ENCODE data around the gene BOLA1.

The BOLA1 gene

DNA sequence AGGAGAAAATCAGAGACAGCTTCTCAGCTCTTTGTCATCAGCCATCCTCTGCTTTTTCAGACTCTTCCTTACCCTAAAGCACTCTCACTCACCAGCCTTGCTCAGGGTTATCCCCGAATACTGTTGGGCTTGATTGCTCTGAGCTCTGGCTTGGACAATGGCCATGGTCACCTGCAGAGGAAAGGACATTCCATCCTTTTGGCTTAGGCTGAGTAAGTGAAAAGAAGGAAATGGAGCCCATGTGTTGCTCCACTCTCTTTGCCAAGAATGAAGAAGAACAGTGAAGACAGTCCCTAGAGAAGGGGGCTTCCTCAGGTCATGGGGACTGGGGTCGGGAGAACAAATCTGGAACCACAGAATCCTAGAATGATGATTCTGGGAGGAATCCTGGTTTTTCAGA is 35.0 kb downstream of the BOLA1 start:
- DNase-seq (ENCODE audit: low read depth in 1 of 2, low spot score in 1 of 2): no peak
- Histone ChIP-seq H3K27me3 (ENCODE audit: insufficient read depth, poor library complexity, severe bottlenecking) (no peaks in the 10 kb centered on the region), H3K4me3 (replicated peaks; ENCODE audit: insufficient read depth, low read length) (no peak overlapping the region), H3K27ac (replicated peaks) (no peak overlapping the region)
- TF ChIP-seq GABPA (IDR thresholded peaks at IDR 0.05; ENCODE audit: low read depth) (no peak), SPI1 (IDR thresholded peaks at IDR 0.05; ENCODE audit: borderline replicate concordance, low read depth) (no peak), POLR2AphosphoS5 (IDR thresholded peaks at IDR 0.05; ENCODE audit: low read depth) (no peak)
- TF ChIP-seq, protein P1, sequence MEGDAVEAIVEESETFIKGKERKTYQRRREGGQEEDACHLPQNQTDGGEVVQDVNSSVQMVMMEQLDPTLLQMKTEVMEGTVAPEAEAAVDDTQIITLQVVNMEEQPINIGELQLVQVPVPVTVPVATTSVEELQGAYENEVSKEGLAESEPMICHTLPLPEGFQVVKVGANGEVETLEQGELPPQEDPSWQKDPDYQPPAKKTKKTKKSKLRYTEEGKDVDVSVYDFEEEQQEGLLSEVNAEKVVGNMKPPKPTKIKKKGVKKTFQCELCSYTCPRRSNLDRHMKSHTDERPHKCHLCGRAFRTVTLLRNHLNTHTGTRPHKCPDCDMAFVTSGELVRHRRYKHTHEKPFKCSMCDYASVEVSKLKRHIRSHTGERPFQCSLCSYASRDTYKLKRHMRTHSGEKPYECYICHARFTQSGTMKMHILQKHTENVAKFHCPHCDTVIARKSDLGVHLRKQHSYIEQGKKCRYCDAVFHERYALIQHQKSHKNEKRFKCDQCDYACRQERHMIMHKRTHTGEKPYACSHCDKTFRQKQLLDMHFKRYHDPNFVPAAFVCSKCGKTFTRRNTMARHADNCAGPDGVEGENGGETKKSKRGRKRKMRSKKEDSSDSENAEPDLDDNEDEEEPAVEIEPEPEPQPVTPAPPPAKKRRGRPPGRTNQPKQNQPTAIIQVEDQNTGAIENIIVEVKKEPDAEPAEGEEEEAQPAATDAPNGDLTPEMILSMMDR (IDR thresholded peaks at IDR 0.05; ENCODE audit: insufficient read depth, low read length): no peak
- TF ChIP-seq, protein P2, sequence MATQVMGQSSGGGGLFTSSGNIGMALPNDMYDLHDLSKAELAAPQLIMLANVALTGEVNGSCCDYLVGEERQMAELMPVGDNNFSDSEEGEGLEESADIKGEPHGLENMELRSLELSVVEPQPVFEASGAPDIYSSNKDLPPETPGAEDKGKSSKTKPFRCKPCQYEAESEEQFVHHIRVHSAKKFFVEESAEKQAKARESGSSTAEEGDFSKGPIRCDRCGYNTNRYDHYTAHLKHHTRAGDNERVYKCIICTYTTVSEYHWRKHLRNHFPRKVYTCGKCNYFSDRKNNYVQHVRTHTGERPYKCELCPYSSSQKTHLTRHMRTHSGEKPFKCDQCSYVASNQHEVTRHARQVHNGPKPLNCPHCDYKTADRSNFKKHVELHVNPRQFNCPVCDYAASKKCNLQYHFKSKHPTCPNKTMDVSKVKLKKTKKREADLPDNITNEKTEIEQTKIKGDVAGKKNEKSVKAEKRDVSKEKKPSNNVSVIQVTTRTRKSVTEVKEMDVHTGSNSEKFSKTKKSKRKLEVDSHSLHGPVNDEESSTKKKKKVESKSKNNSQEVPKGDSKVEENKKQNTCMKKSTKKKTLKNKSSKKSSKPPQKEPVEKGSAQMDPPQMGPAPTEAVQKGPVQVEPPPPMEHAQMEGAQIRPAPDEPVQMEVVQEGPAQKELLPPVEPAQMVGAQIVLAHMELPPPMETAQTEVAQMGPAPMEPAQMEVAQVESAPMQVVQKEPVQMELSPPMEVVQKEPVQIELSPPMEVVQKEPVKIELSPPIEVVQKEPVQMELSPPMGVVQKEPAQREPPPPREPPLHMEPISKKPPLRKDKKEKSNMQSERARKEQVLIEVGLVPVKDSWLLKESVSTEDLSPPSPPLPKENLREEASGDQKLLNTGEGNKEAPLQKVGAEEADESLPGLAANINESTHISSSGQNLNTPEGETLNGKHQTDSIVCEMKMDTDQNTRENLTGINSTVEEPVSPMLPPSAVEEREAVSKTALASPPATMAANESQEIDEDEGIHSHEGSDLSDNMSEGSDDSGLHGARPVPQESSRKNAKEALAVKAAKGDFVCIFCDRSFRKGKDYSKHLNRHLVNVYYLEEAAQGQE (IDR thresholded peaks at IDR 0.05; ENCODE audit: insufficient replicate concordance, low read depth): no peak

DNA sequence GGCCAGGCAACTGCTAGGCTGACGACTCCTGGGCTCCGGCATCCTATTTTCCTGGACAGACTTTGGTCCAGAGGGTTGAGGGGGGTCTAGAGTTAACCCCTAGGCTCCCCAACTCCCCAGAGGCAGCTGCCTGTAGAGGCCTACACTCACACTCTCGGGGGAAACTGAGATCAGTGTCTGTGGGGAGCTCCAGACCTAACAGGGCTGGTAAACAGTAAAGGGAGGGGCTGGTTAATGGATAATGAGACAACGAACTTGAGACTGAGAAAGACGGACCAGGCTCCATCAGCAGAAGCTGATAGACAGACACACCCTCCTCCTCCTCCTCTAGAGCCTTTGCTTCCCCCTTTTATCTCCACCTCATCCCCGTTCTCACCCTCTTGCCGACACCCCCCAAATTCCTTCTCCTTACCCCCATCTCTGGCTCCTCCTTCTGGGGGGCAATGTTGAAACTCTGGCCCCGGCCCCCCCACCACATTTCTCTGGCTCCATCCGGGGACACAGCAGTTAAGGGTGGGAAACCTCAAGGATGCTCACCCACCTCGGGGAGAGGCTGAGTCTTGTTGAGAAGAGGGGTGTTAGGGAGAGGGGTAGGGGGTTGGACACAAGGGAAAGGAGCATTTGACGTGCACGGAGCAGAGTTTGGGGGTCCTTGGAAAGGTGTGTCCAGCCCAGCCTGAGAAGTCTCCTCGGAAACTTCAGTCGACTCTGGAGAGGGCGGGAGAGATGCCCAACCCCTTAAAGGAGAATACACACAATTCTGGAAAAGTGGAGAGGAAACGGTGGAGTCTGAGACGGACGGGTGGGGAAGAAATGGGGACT is 37.0 kb downstream of the BOLA1 start, which contains the start of gene MTMR11:
MTMR11 (minus strand) TSS at position 710 of the 822 bp plus-strand sequence; CDS start at position 478, 232 bp downstream.
- Histone ChIP-seq H3K4me3 (replicated peaks; ENCODE audit: insufficient read depth, low read length) (no peak within 1 kb of the TSS), H3K27ac (replicated peaks) (peak within 1 kb of the TSS; percentile 51), H3K27me3 (ENCODE audit: insufficient read depth, poor library complexity, severe bottlenecking) (no peaks in the 10 kb centered on the region)
- TF ChIP-seq, protein P2 (IDR thresholded peaks at IDR 0.05; ENCODE audit: insufficient replicate concordance, low read depth): no peak
- TF ChIP-seq SPI1 (IDR thresholded peaks at IDR 0.05; ENCODE audit: borderline replicate concordance, low read depth): no peak
- no peak for TF ChIP-seq GABPA (IDR thresholded peaks at IDR 0.05; ENCODE audit: low read depth)
- TF ChIP-seq POLR2AphosphoS5 (IDR thresholded peaks at IDR 0.05; ENCODE audit: low read depth): no peak
- TF ChIP-seq, protein P1 (IDR thresholded peaks at IDR 0.05; ENCODE audit: insufficient read depth, low read length): no peak
- no peak for DNase-seq (ENCODE audit: low read depth in 1 of 2, low spot score in 1 of 2)

DNA sequence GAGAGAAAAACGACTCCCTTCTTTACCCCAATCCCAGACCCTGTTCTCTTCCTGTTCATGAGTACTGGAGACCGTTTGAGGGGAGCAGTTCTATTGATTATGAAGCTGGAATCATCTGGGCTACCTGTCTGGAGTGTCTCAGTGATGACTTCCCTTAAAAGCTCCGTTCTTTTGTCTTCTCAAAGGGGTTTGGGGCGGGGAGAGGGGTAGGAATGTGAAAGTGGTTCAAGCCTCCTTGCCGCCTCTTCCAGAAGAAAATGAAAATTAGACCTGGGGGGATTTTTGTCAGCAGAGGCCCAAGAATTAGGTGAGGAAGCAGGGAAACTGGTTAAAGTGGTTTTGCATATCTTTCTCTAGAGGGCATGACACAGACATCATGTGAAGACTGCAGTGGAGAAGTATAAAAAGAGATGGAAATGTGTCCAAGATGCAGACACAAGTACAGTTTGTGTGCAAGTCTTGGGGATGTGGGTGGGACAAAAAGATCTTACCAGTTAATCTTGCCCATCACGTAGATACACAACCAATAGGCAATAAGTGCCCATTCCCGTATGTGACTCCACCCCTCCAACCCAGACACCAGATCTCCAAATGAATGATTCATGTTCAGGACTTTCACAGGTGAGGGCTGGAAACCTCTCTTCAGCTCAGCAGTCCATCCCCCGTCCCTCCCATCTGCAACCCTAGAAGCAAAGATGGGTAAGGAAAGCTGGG is 37.8 kb downstream of the BOLA1 start:
- no peak for DNase-seq (ENCODE audit: low read depth in 1 of 2, low spot score in 1 of 2)
- Histone ChIP-seq H3K4me3 (replicated peaks; ENCODE audit: insufficient read depth, low read length) (no peak overlapping the region), H3K27ac (replicated peaks) (peak overlapping the region; percentile 51), H3K27me3 (ENCODE audit: insufficient read depth, poor library complexity, severe bottlenecking) (no peaks in the 10 kb centered on the region)
- no peak for TF ChIP-seq GABPA (IDR thresholded peaks at IDR 0.05; ENCODE audit: low read depth)
- no peak for TF ChIP-seq POLR2AphosphoS5 (IDR thresholded peaks at IDR 0.05; ENCODE audit: low read depth)
- TF ChIP-seq, protein P1 (IDR thresholded peaks at IDR 0.05; ENCODE audit: insufficient read depth, low read length): no peak
- no peak for TF ChIP-seq SPI1 (IDR thresholded peaks at IDR 0.05; ENCODE audit: borderline replicate concordance, low read depth)

All from HL-60 (cell line).